ENCODE measurements around the gene SPOPL. TPM values are rescaled to one million over a fixed set of nuclear protein-coding genes. Genes with fewer than 3 reads are reported as not detected.

Gene SPOPL
- polyA plus RNA-seq, 1 of the 3 experiments (the other 2 are of a cell fraction), result 4.5 TPM

DNA sequence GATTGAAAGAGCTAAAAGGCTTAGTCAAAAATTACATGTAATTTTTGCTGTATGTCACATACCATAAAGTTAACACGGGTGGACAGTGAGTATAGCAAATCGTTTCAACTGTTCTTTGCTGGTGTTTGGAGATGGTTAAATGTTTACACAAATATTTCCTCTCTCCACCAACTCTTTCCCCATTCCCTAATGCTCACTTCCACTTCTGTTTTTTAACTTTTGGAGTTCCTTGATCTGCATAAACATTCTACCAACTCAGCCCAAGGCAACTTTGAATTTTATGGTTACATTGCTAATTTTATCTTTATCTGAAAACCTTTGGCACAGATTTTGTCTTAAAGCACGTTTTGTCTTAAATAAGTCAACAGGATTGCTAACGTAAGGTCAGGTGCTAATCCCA is 1.9 kb upstream of the SPOPL start:
- DNase-seq, result no peak
- TF ChIP-seq JUND (IDR thresholded peaks at IDR 0.05) (no peak), SMC3 (IDR thresholded peaks at IDR 0.05; ENCODE audit: low read depth, low read length) (no peak), CTCF (IDR thresholded peaks at IDR 0.05) (no peak), REST (IDR thresholded peaks at IDR 0.05; ENCODE audit: low read depth, low read length) (no peak), TAF1 (IDR thresholded peaks at IDR 0.05; ENCODE audit: borderline replicate concordance, low read depth, low read length) (no peak), EP300 (IDR thresholded peaks at IDR 0.05; ENCODE audit: borderline replicate concordance in 1 of 2, low read depth in 1 of 2, low read length in 1 of 2) (no peak), RAD21 (IDR thresholded peaks at IDR 0.05; ENCODE audit: low read length) (no peak), CHD2 (IDR thresholded peaks at IDR 0.05; ENCODE audit: low read length, partially characterized antibody) (no peak), YY1 (IDR thresholded peaks at IDR 0.05; ENCODE audit: low read depth) (no peak), USF2 (IDR thresholded peaks at IDR 0.05; ENCODE audit: borderline replicate concordance, low read depth, low read length) (no peak), RXRA (IDR thresholded peaks at IDR 0.05; ENCODE audit: borderline replicate concordance, low read depth) (no peak), POLR2AphosphoS5 (IDR thresholded peaks at IDR 0.05; ENCODE audit: low read depth, low read length) (no peak), NFIC (IDR thresholded peaks at IDR 0.05; ENCODE audit: borderline replicate concordance) (no peak), GATA2 (CRISPR knock-in tag; IDR thresholded peaks at IDR 0.05) (no peak)
- TF ChIP-seq, protein P1, sequence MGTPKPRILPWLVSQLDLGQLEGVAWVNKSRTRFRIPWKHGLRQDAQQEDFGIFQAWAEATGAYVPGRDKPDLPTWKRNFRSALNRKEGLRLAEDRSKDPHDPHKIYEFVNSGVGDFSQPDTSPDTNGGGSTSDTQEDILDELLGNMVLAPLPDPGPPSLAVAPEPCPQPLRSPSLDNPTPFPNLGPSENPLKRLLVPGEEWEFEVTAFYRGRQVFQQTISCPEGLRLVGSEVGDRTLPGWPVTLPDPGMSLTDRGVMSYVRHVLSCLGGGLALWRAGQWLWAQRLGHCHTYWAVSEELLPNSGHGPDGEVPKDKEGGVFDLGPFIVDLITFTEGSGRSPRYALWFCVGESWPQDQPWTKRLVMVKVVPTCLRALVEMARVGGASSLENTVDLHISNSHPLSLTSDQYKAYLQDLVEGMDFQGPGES (IDR thresholded peaks at IDR 0.05; ENCODE audit: low read depth, low read length), result no peak
- CTCF ChIA-PET, result no interaction called here
- H3K4me3 ChIP-seq (ENCODE audit: low read depth in 2 of 2, low read length in 1 of 2), result no peak overlapping the region
- H3K9me2 ChIP-seq, result no peaks in the 10 kb centered on the region
- peaks cover 5 to 10% of the 10 kb centered on the region in 2 experiments; a peak in 2 of 4 replicates for H3K4me1 ChIP-seq (ENCODE audit: control insufficient read depth in 1 of 2, insufficient read depth in 2 of 2, low read depth in 1 of 2, low read length in 1 of 2)
- H3K9ac ChIP-seq, result no peak overlapping the region
- no peaks in the 10 kb centered on the region for H3K9me3 ChIP-seq
- H3K36me3 ChIP-seq (replicated peaks in 1 of 2; ENCODE audit: control insufficient read depth in 1 of 2, insufficient read depth in 2 of 2, low read length in 1 of 2), result peaks cover 0 to 2% of the 10 kb centered on the region in 2 experiments
- peaks cover 27% of the 10 kb centered on the region for H3K79me2 ChIP-seq (ENCODE audit: insufficient read depth)
- no peak overlapping the region for H2AFZ ChIP-seq (ENCODE audit: low read depth)
- no peak overlapping the region for H3K27ac ChIP-seq (ENCODE audit: low read depth in 2 of 2, low read length in 1 of 2)
- 94% methylated on average over 4 of the region's 4 CpGs for WGBS (ENCODE audit: low lambda C conversion rate)
- H4K20me1 ChIP-seq (ENCODE audit: insufficient read depth), result no peaks in the 10 kb centered on the region; the same call in 1 of the 2 replicates
- H3F3A ChIP-seq (replicated peaks; ENCODE audit: insufficient read depth), result no peaks in the 10 kb centered on the region
- POLR2A ChIA-PET, result no interaction called here
- H3K4me2 ChIP-seq, result no peak overlapping the region
- H3K27me3 ChIP-seq (ENCODE audit: insufficient read depth), result no peaks in the 10 kb centered on the region

Data from SK-N-SH (cell line).